Activated T-cell treated with anti-CD3 and anti-CD28 coated beads, Interleukin-2, amount 50 U/mL, for 4 hours (primary cell): ENCODE results near the gene AQP5. TPM values are rescaled to one million over a fixed set of nuclear protein-coding genes. Genes with fewer than 3 reads are reported as not detected.

ENCODE experiments used
- ATAC-seq, 2 donors: fragments of 200-7000 bp; cut with Tn5 transposase; one replicate each; pipeline ENCODE4 v1.10.0; 2021
- DNase-seq: peaks from one replicate; pipeline ENCODE4 v3.0.0-alpha.2; 2020
- H3K27me3 Mint-ChIP-seq: one replicate; pipeline ENCODE4 v1.8.0; 2021; ENCODE audit warnings: low read depth, mixed read lengths
- H3K36me3 Mint-ChIP-seq: one replicate; pipeline ENCODE4 v1.8.0; 2022; ENCODE audit warnings: mixed read lengths; ENCODE audit not compliant: insufficient read depth
- H3K4me1 Mint-ChIP-seq: one replicate; pipeline ENCODE4 v1.8.0; 2021; ENCODE audit warnings: low read depth, mixed read lengths
- H3K4me3 Mint-ChIP-seq: one replicate; pipeline ENCODE4 v1.8.0; 2021; ENCODE audit warnings: mild to moderate bottlenecking, moderate library complexity, mixed read lengths
- H3K9me3 Mint-ChIP-seq: one replicate; pipeline ENCODE4 v1.8.0; 2021; ENCODE audit warnings: mixed read lengths
- total RNA-seq, 3 donors: library from RNA; stranded (reverse); gene quantifications; one replicate each; pipeline ENCODE4 v1.2.1, GENCODE V29; 2021

Gene AQP5
- total RNA-seq, 3 donors from 2014 or later, result not detected

GRCh38 chr12:49970658-49971057, 9.0 kb downstream of the AQP5 start:
- peaks cover 6% of the 10 kb centered on the region for H3K4me1 Mint-ChIP-seq
- H3K36me3 Mint-ChIP-seq, result no peaks in the 10 kb centered on the region
- no peak overlapping the region for H3K4me3 Mint-ChIP-seq
- DNase-seq, result no peak
- no peaks in the 10 kb centered on the region for H3K9me3 Mint-ChIP-seq
- no peak for ATAC-seq
- peaks cover 17% of the 10 kb centered on the region for H3K27me3 Mint-ChIP-seq

DNA sequence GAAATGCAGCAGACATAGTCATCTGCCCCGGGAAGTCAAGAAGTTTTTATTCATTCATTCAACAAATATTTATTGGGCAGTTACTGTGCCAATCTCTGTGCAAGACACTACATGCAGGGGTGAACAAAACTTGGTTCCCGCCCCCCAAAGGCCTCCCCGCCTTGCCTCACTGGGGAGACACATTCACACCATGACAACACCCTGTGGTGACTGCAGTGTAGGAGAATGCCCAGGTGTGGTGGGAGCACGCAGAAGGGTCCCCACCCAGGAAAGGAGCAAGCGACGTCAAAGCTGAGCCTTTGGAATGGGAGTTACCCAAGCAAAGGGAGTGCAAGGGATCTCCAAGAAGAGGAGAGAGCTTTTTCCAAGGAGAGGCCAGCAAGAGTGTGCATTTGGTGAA, 9.5 kb downstream of the AQP5 start:
- H3K27me3 Mint-ChIP-seq, result peaks cover 16% of the 10 kb centered on the region
- H3K4me1 Mint-ChIP-seq, result peaks cover 6% of the 10 kb centered on the region
- H3K9me3 Mint-ChIP-seq, result no peaks in the 10 kb centered on the region
- H3K4me3 Mint-ChIP-seq, result no peak overlapping the region
- ATAC-seq, result no peak
- DNase-seq, result no peak
- H3K36me3 Mint-ChIP-seq, result no peaks in the 10 kb centered on the region

GRCh38 chr12:49972129-49972528, 10.5 kb downstream of the AQP5 start:
- ATAC-seq (no peak), DNase-seq (no peak)
- Mint-ChIP-seq H3K27me3 (peaks cover 7% of the 10 kb centered on the region), H3K4me3 (no peak overlapping the region), H3K4me1 (peaks cover 4% of the 10 kb centered on the region), H3K9me3 (no peaks in the 10 kb centered on the region), H3K36me3 (no peaks in the 10 kb centered on the region)

DNA sequence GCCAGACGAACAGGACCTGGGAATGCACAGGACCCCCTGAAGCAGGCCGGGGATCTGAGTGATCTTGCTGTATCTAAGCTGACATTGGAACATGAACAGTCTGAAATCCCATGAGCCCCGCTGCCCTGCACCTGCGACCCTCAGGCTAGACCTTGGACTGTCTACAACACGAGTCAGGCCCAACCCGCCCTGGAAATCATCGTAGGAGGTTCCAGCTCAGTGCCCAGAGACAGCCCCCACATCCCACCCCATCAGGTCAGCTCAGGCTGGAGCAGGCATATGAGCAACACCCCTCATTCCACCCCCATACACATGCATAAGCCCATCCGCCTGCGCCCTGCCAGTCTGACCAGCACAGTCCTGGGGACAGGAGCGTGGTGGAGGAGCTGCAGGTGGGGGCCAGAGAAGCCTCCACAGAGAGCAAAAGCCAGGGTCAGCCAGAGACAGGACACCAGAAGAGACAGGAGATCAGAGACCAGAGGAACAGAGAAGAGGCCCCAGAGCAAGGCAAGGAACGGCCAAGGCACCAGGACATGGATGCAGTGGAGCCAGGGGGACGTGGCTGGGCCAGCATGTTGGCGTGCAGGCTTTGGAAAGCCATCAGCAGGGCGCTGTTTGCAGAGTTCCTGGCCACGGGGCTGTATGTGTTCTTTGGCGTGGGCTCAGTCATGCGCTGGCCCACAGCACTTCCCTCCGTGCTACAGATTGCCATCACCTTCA, 11.1 kb downstream of the AQP5 start, which contains the start of gene AQP6:
AQP6 (plus strand) TSS at position 307 of the 720 bp plus-strand sequence; CDS start at position 534, 227 bp downstream.
- no peaks in the 10 kb centered on the region for H3K36me3 Mint-ChIP-seq
- H3K9me3 Mint-ChIP-seq, result no peaks in the 10 kb centered on the region
- ATAC-seq, result no peak
- H3K4me1 Mint-ChIP-seq, result no peaks in the 10 kb centered on the region
- no peak for DNase-seq
- peaks cover 6% of the 10 kb centered on the region for H3K27me3 Mint-ChIP-seq
- H3K4me3 Mint-ChIP-seq, result no peak within 1 kb of the TSS

DNA sequence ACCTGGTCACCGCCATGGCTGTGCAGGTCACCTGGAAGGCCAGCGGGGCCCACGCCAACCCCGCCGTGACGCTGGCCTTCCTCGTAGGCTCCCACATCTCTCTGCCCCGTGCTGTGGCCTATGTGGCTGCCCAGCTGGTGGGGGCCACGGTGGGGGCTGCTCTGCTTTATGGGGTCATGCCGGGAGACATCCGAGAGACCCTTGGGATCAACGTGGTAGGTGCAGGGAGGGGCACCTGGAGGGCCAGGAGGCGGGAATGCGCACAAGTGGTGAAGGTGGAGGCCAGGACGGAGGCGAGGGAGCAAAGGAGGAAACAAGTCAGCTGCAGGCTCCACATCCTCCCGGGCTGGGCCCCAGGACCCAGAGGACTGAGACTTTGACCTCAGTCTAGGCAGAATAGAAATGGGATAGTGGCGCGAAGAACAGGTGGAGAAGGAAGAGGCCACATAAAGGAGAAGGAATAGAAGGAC, 11.7 kb downstream of the AQP5 start:
- no peak for DNase-seq
- Mint-ChIP-seq H3K4me3 (no peak overlapping the region), H3K9me3 (no peaks in the 10 kb centered on the region), H3K4me1 (no peaks in the 10 kb centered on the region), H3K27me3 (no peaks in the 10 kb centered on the region), H3K36me3 (no peaks in the 10 kb centered on the region)
- no peak for ATAC-seq

GRCh38 chr12:49974231-49974675, 12.6 kb downstream of the AQP5 start:
- no peaks in the 10 kb centered on the region for H3K36me3 Mint-ChIP-seq
- no peak overlapping the region for H3K4me3 Mint-ChIP-seq
- H3K9me3 Mint-ChIP-seq, result no peaks in the 10 kb centered on the region
- no peaks in the 10 kb centered on the region for H3K27me3 Mint-ChIP-seq
- no peak for ATAC-seq
- no peak for DNase-seq
- H3K4me1 Mint-ChIP-seq, result no peaks in the 10 kb centered on the region

DNA sequence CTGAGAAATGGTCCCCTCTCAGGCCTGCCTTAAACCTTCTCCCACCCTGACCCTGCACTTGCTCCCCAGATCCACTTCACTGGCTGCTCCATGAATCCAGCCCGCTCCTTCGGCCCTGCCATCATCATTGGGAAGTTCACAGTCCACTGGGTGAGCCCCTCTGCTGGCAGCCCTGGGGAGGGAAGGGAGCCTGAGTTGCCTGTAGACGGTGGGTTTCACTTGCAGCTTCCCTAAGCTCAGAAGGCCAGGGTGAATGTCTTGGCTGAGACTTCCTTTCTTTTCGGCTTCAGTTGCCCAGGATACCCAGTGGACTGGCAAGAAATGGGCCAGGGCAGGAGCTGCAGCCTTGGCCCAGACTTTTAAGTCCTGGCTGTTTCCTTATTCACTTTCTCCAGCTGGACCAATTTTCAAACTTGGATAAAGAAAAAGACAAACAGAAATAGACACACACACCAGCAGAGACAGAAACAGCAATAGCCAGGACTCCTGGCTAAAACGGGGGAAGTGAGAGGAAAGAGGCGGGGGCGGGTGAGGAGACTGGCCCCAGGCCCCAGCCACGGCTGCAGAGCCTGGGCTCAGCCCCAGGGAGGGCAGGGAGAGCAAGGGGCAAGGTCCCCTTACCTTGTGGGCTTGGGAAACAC, 13.1 kb downstream of the AQP5 start:
- Mint-ChIP-seq H3K36me3 (no peaks in the 10 kb centered on the region), H3K4me3 (no peak overlapping the region), H3K9me3 (no peaks in the 10 kb centered on the region), H3K4me1 (no peaks in the 10 kb centered on the region), H3K27me3 (no peaks in the 10 kb centered on the region)
- no peak for DNase-seq
- ATAC-seq, result no peak

DNA sequence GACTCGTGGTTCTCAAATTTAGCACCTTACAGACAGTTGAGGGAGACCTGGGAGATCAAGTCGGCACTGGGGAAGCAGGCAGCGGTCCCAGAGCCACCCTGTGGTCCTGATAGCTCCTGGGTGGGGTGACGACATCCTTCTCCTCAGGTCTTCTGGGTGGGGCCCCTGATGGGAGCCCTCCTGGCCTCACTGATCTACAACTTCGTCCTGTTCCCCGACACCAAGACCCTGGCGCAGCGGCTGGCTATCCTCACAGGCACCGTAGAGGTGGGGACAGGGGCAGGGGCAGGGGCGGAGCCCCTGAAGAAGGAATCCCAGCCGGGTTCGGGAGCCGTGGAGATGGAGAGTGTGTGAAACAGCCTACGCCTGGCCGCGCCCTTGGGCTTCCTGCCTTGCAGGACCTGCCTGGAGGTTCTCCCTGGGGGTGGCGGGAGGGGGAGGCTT, 13.7 kb downstream of the AQP5 start:
- no peaks in the 10 kb centered on the region for H3K4me1 Mint-ChIP-seq
- no peaks in the 10 kb centered on the region for H3K27me3 Mint-ChIP-seq
- no peak for DNase-seq
- H3K4me3 Mint-ChIP-seq, result no peak overlapping the region
- ATAC-seq, result no peak
- H3K9me3 Mint-ChIP-seq, result no peaks in the 10 kb centered on the region
- no peaks in the 10 kb centered on the region for H3K36me3 Mint-ChIP-seq

- DNase-seq (no peak), ATAC-seq (no peak)
- no peaks in the 10 kb centered on the region for H3K9me3 Mint-ChIP-seq
- H3K4me1 Mint-ChIP-seq, result no peaks in the 10 kb centered on the region
- no peaks in the 10 kb centered on the region for H3K36me3 Mint-ChIP-seq
- H3K27me3 Mint-ChIP-seq, result no peaks in the 10 kb centered on the region
- H3K4me3 Mint-ChIP-seq, result no peak overlapping the region
Observed at GRCh38 chr12:49976557-49976956, 14.9 kb downstream of the AQP5 start.

GRCh38 chr12:49978125-49978524, 16.5 kb downstream of the AQP5 start:
- Mint-ChIP-seq H3K27me3 (no peaks in the 10 kb centered on the region), H3K4me1 (no peaks in the 10 kb centered on the region), H3K9me3 (no peaks in the 10 kb centered on the region), H3K4me3 (no peak overlapping the region), H3K36me3 (no peaks in the 10 kb centered on the region)
- no peak for DNase-seq
- ATAC-seq, result no peak

- DNase-seq, result no peak
- H3K9me3 Mint-ChIP-seq, result no peaks in the 10 kb centered on the region
- H3K4me1 Mint-ChIP-seq, result no peaks in the 10 kb centered on the region
- no peak for ATAC-seq
- H3K27me3 Mint-ChIP-seq, result no peaks in the 10 kb centered on the region
- no peaks in the 10 kb centered on the region for H3K36me3 Mint-ChIP-seq
- H3K4me3 Mint-ChIP-seq, result no peak overlapping the region
Observed at GRCh38 chr12:49979016-49979586, 17.4 kb downstream of the AQP5 start.

DNA sequence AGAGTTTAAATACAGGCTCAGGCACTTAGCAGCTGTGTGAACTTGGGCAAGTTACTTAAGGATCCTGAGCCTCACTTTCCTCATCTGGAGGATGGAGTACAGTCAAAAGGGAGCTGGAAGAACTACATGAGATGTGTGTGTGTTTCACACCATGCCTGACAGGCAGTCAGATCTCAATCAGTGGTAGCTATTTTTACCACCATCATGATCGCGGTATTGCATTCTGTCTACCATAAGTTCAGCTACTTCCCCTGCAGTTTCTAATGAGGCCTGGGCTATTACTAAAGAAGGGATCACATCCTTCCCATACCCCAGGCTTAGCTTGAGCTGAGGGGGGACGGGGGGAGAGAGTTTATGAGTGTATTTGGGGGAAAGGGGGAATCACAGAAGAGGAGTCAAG, 18.1 kb downstream of the AQP5 start:
- Mint-ChIP-seq H3K36me3 (no peaks in the 10 kb centered on the region), H3K9me3 (no peaks in the 10 kb centered on the region), H3K4me3 (no peak overlapping the region), H3K4me1 (no peaks in the 10 kb centered on the region), H3K27me3 (no peaks in the 10 kb centered on the region)
- ATAC-seq, result no peak
- DNase-seq, result no peak

GRCh38 chr12:49980501-49981349, 19.1 kb downstream of the AQP5 start:
- Mint-ChIP-seq H3K9me3 (no peaks in the 10 kb centered on the region), H3K36me3 (no peaks in the 10 kb centered on the region), H3K4me3 (no peak overlapping the region), H3K4me1 (no peaks in the 10 kb centered on the region), H3K27me3 (no peaks in the 10 kb centered on the region)
- no peak for ATAC-seq
- DNase-seq, result no peak
